WTC11 (cell line): ENCODE results near the gene MACROD2.

Source experiments
- CREB1 ChIP-seq: sonication (generic); formaldehyde crosslinking; IDR thresholded peaks from 2 replicates; pipeline ENCODE4 v1.8.0; 2023; ENCODE audit warnings: mild to moderate bottlenecking, missing genetic modification reagents
- CTCF ChIP-seq: fragments of 200-600 bp; IDR thresholded peaks from 2 replicates; pipeline ENCODE4 v1.8.0; 2022; ENCODE audit warnings: antibody characterized with exemption
- FOXP1 ChIP-seq: sonication (generic); formaldehyde crosslinking; IDR thresholded peaks from 2 replicates; pipeline ENCODE4 v1.8.0; 2022; ENCODE audit warnings: missing genetic modification reagents, mild to moderate bottlenecking, moderate library complexity, borderline replicate concordance
- HMGA2 ChIP-seq: fragments of 250-450 bp; sonication (Bioruptor Pico); IDR thresholded peaks from 2 replicates; pipeline ENCODE4 v1.4.0; 2021; ENCODE audit warnings: mild to moderate bottlenecking, moderate library complexity
- HMGXB4 ChIP-seq: sonication (generic); formaldehyde crosslinking; IDR thresholded peaks from 2 replicates; pipeline ENCODE4 v1.8.1; 2023; ENCODE audit warnings: mild to moderate bottlenecking, moderate library complexity, missing genetic modification reagents
- JUN ChIP-seq: sonication (generic); formaldehyde crosslinking; IDR thresholded peaks from 2 replicates; pipeline ENCODE4 v1.8.0; 2023; ENCODE audit warnings: mild to moderate bottlenecking, missing genetic modification reagents
- USF1 ChIP-seq: sonication (generic); formaldehyde crosslinking; IDR thresholded peaks from 2 replicates; pipeline ENCODE4 v1.8.0; 2022; ENCODE audit warnings: mild to moderate bottlenecking, missing genetic modification reagents
- USF2 ChIP-seq: sonication (generic); formaldehyde crosslinking; IDR thresholded peaks from 2 replicates; pipeline ENCODE4 v1.8.1; 2023; ENCODE audit warnings: mild to moderate bottlenecking, missing genetic modification reagents, moderate library complexity

- TF ChIP-seq USF1 (CRISPR knock-in tag): no peak
- no peak for TF ChIP-seq FOXP1
- no peak for TF ChIP-seq CTCF
- no peak for TF ChIP-seq JUN (CRISPR knock-in tag)
- TF ChIP-seq CREB1: no peak
- no peak for TF ChIP-seq HMGA2 (CRISPR knock-in tag)
- no peak for TF ChIP-seq HMGXB4 (CRISPR knock-in tag)
- TF ChIP-seq USF2: no peak
Observed at GRCh38 chr20:15594158-15594695, 1598.9 kb downstream of the MACROD2 start.
